Astrocyte (in vitro differentiated cells and primary cell): Measurements from ENCODE around the gene CLCN3.

Experiments
- EZH2 ChIP-seq: IDR thresholded peaks from 2 replicates; pipeline ENCODE4 v1.6.1; 2012; ENCODE audit warnings: mild to moderate bottlenecking, low read length, inconsistent platforms; ENCODE audit not compliant: insufficient read depth
- TF ChIP-seq, protein P1 (sequence below): IDR thresholded peaks from 2 replicates; pipeline ENCODE4 v1.5.1; 2011; ENCODE audit warnings: low read depth, mild to moderate bottlenecking, inconsistent platforms, low read length, moderate library complexity; ENCODE audit not compliant: insufficient read depth

DNA sequence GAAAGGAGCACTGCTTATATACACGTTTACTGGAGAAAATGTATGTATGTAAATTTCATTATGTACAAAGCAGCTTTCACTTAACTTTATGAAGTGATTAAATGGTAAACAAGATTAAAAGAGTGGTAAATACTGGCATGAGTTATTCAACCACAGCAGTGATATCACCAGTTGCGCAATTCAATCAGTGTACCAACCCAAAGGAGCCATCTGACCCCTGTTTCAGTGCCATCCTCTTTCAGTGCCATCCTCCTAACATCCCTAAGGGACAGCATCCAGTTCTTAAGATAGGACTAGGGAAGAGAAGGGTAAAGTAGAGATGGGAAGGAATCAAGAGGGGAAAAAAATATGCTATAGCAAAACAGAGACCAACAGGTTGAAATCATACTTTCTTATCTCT is 121.2 kb downstream of the CLCN3 start:
- TF ChIP-seq EZH2: no peak
- TF ChIP-seq, protein P1, sequence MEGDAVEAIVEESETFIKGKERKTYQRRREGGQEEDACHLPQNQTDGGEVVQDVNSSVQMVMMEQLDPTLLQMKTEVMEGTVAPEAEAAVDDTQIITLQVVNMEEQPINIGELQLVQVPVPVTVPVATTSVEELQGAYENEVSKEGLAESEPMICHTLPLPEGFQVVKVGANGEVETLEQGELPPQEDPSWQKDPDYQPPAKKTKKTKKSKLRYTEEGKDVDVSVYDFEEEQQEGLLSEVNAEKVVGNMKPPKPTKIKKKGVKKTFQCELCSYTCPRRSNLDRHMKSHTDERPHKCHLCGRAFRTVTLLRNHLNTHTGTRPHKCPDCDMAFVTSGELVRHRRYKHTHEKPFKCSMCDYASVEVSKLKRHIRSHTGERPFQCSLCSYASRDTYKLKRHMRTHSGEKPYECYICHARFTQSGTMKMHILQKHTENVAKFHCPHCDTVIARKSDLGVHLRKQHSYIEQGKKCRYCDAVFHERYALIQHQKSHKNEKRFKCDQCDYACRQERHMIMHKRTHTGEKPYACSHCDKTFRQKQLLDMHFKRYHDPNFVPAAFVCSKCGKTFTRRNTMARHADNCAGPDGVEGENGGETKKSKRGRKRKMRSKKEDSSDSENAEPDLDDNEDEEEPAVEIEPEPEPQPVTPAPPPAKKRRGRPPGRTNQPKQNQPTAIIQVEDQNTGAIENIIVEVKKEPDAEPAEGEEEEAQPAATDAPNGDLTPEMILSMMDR: no peak
